Dermis blood vessel endothelial cell (primary cell): ENCODE results near the gene NDST1. TPM values are rescaled to one million over a fixed set of nuclear protein-coding genes. Genes with fewer than 3 reads are reported as not detected.
"Not testable (repeated sequence)": the region's sequence is repeated elsewhere in the genome, so short reads cannot be mapped to it uniquely, and the experiment has no call there.

Experiments
- DNase-seq: peaks from one replicate; pipeline ENCODE4 v3.0.0; 2010
- total RNA-seq: library from RNA; depleted of rRNA; stranded (reverse); fragments of >200 nt; gene quantifications from 2 replicates; pipeline ENCODE4 v1.2.3, GENCODE V29; 2014

NDST1 gene
- 68.1 and 99.5 TPM in 2 replicates for total RNA-seq

DNA sequence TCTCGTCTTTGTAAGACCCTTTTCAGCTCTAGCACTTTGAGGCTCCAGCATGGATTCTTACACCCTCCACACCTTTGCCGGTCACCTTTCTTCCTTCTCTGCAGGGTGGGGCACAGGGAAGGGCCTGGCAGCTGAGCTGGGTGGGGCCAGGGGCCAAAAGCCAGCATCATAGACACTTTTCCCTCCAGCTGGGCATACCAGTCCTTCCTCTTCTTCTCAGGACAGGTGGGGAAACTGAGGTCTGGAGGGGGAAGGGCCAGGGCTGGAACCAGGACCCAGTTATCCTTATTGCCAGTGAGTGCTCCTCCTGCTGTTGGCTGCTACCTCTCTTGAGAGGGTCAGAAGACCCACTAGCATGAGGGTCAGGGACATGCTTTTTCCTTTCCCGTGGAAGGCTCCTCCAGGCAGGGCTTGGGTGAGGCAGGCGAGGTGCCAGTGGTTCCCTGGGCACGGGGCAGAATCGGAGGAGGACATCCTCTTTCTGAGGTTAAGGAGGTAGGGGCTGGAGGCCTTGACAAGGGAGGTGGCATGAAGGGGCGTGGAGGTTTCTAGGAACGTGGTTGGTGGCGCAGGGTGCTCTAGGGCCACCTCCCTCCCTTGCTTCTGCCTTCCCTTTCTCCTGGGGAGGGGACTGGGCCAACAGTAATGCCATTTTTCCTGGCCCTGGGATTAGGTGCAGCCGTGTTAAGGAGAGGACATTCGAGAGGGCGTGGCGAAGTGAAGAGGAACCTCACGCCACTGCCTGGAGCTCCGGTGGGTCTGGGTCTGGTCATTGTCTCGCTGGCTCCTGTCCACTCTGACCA lies at the start of gene NDST1:
Gene NDST1 (plus strand): TSS at position 658 of the 803 bp plus-strand sequence. CDS start 13,124 bp downstream, outside the sequence.
- DNase-seq: no peak

- peak; percentile 68 for DNase-seq
Measured at GRCh38 chr5:150458802-150459557, 49.0 kb upstream of the NDST1 start.

GRCh38 chr5:150460781-150461180 lies 47.1 kb upstream of the NDST1 start:
- no peak for DNase-seq

GRCh38 chr5:150461231-150461630 lies 46.7 kb upstream of the NDST1 start:
- DNase-seq: no peak

DNA sequence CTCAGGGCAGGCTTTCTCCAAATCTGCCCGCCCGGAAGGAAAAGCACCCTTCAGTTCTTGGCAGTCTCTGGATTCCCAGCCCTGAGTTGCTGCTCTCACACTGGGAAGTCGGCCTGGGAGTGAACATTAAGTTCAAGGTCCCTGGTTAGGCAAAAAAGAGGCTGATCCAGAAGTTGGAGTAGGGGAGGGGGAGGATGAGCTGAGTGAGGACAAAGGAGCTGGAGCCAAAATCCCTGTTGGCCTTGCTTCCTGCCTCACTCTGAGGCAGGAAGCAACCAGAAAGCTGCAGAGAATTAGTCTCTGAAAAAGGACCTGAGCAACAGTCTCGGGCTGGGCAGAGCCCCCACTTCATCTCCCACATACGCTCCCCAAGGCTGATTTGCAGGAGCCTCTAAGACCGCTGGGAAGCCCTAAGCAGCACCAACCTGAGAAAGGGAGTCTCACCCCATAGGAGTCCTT lies 43.3 kb upstream of the NDST1 start:
- peak; percentile 64 for DNase-seq

DNA sequence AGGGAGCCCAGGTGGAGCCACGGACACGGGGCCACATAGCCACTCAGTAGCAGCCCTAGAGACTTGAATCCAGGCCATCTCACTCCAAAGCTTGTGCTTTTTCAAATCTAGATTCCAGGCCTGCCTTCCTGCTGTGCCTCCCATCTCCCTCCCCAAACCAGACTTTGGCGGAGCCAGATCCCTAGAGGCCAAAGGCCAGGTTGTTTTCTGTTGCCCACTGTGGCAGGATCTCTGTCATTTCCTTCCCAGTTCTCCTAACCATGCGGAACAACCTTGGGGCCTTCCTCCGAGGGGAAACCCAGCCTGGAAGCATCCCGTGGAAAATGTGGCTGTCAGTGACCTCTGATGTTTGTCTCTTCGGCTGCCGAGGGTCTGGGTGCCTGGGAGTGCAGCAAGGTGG lies 42.0 kb upstream of the NDST1 start:
- peak; percentile 66 for DNase-seq

DNA sequence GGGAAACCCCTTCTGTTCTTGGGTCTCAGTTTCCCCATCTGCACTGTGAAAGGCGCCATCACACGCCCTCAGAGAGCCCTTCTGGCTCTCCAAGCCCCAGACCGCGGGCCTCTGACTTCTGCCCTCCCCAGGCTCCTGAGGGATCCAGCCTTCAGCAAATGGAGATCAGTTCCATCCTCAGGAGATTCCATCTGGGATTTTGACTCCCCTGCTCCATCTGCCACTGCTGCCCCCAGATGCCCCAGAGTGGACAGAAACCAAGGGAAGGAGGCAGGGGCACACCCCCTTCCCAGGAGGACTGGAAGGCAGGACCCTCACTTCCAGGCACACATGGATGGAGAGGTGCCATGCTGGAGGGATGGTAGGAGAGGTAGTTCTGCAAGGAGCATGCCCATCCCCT lies 39.7 kb upstream of the NDST1 start:
- DNase-seq: no peak

DNA sequence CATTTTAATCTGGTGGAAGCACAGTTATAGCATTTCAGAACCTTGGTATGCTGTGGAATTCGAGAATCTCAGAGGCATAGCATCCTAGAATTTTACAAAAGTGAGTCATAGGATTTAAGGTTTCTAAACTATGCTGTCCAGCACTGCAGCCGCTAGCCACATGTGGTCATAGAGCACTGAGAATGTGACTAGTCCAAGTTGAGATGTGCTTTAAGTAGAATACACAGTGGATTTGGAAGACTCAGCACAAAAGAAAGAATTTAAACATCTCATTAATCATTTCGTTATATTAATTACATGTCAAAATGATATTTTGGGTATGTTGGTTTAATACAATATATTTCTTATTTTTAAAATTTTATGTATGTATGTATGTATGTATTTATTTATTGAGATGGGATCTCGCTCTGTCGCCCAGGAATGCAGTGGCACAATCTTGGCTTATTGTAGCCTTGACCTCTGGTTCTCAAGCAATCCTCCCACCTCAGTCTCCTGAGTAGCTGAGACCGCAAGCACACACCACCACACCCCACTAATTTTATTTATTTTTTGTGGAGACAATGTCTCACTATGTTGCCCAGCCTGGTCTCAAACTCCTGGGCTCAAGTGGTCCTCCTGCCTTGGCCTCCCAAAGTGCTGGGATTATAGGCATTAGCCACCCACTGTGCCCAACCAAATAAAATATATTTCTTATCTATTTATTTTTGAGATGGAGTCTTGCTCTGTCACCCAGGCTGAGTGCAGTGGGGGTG lies 38.0 kb upstream of the NDST1 start:
- peak; percentile 81 for DNase-seq

GRCh38 chr5:150473673-150474358 lies 34.1 kb upstream of the NDST1 start:
- no peak for DNase-seq

GRCh38 chr5:150476568-150476967 lies 31.4 kb upstream of the NDST1 start:
- not testable (repeated sequence) for DNase-seq

DNA sequence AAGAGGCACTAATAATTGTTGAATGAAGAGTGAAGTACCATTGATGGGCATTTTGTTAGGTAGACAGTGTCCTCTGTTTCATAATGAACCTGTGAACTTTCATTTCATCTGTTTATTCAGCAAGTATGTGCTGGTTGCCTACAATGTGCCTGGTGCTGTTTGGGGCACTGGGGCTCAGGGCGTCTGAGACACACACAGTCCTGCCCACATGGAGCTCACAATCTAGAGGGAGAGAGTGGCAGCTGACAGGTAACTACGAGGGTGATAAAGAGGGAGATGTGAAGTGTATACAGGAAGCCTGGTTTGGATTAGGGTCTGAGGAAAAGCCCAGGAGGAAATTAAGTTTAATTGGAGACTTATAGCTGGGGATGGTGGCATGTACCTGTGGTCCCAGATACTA lies 28.5 kb upstream of the NDST1 start:
- no peak for DNase-seq

- DNase-seq: no peak
Measured at GRCh38 chr5:150481708-150481965, 26.3 kb upstream of the NDST1 start.

DNA sequence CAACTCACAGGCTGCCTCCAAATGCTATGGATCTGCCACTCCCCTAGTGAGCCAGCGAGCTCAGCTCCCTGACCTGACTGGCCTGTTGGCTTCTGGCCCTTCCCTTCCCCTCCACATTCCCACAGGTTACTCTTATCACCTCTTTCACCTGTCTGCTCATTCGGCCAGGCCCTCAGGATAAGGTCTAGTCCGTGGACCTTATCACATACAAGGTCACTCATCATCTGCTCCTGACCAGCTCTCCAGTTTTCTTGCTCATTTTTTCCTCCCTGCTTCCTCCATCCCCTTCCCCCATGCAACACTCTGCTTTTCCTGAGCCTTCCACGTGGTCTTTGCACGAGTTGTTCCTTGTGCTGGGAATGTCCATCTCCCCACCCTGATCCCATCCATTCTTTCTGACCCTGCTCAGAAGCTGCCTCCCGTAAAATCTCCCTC lies 25.9 kb upstream of the NDST1 start:
- no peak for DNase-seq

DNA sequence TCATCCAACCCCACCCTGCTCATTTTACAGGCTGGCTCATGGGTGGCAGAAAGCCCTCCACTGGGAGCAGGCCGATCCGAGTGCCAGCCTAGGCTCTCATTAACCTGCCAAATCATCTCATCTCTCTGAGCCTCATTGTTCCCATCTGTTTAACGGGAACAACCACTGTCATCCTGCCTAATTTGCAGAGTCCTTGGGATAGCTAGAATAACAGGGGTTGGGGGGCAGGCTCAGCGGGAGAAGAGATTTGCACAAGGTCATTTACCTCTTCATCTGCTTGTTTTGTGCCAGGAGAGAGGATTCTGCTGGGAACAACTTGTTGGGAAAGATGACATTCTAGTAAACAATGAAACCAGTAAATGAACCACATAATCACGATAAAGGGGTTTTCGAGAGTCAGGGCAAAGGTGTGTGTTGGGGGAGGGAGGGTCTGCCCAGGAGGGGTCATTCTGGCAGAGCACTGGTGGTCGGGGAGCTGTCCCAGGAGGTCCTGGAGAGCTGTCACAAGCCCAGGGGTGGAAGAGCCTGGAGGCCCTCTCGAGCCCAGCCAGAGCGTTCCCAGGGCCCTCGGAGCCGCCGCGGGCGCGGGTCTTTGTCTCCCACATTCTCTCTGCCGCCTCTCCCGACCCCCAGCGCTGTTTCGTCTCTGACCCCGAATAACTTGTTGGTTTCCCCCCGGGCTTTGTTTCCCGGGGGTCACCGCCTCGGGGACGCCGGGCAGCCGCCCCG lies 22.8 kb upstream of the NDST1 start:
- DNase-seq: no peak

DNA sequence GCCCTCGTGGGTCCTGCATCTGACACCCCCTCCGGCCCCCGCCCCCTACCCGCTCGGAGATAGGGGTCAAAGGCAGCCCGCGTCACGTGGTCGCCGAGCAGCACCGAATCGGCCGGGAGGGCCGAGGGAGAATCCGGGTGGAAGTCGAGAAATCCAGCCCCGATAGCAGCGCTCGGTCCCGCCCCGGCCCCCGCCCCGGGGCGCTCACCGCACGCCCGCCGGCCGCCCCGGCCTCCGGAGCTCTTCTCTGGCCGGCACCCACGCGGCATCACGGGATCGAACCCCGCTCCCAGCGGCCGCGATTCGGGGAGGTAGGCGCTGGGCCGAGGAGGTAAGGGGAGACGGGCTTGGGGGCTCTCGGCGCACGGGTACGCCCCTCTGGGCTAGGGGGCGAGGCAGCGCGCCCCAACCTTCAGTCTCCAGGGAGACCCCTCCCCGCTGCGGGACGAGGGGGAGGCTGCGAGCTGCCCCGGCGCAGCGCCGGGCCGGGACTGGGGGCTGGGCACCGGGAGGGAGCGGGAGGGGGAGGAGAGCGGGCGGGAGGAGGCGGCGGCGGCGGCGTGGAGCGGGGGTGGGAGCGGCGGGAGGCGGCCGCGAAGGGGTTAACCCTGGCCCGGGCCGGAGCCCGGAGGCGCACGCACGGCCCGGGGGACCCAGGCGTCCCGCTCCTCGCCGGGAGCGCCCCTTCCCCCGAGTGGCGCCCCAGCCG lies 22.1 kb upstream of the NDST1 start:
- DNase-seq: peak; percentile 68

DNA sequence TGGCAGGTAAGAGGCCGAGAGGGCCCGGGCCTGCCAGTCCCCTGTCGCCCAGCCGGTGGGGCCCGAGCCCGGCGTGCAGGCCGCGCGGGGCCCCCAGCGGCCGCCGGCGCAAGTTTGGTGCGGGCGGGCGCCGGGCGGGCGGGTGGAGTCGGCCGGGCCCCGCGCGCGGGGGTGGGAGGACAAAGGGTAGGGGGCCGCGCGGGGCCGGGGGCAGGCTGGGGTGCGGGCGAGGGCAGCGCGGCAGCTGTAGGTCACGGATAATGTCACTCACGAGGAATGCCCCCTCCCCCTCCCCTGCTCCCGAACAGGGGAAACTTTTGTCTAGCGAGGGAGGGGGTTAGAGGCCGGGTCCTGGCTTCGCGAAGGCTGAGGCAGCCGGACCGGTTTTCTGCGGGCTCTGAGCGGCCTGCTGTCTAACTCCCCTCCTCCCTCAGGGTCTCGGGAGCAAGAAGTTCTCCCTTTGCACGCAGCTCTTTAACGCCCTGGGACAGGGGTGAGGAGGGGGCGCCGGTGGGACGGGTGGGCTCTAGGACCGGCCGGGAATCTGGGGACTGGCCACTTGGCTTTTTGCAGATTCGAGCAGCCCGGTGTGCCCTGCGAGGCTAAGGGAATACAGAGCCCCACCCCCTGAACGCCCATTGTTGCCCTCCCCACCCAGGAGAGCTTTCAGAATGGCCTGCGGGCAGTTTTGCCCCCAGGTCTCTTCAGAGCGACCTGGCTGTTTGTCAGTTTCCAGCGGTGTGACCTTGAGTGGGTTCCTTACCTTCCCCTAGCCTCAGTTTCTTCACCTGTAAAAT lies 21.3 kb upstream of the NDST1 start:
- peak; percentile 65 for DNase-seq

- DNase-seq: peak; percentile 66
Measured at GRCh38 chr5:150487199-150488061, 20.5 kb upstream of the NDST1 start.

DNA sequence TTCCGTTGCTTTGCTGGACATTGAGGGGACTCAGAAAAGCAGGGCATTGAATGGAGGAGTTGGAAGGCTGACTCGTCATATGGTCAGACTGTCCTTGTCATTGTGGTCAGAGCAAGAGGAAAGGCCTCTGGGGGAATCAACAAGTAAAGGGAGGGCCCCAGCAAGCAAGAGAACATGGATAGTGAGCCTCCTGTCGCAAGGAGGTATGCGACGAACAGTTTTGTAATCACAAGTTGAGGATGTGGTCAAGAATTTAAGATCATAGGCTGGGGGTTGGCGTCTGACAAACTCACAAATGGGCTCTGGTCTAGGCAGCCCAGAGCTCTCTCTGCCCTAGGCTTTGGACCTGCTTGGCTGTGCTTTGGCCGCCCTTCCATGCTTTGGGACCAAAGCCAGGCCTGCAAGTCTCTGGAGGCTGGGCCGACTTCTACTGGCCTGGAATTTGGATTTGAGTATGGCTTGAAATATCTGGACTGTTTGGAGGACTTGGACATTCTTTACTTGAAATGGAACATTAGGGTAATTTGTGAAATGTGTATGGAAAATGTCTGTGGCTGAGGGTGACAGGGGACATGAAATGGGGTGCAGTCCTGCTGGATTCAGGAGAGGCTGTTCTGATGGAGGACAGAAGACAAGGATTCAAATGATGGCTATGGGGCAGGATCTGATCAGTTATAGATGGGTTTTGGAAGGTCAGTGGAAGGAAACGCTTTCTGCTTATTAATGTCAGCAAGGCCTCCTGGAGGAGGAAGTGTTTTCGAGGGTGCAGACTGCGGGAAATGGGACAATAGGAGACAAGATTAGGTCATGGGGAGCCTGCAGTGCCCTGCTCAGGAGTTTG lies 19.2 kb upstream of the NDST1 start:
- peak; percentile 40 for DNase-seq
